C4-2B (cell line): ENCODE data around the gene PDE4D.

ENCODE experiments used
- ZFX ChIP-seq: fragments of 450-650 bp; IDR thresholded peaks from 2 replicates; pipeline ENCODE4 v1.6.1; 2017
- TF ChIP-seq, protein P1 (sequence below): fragments of 450-650 bp; conservative IDR thresholded peaks from 2 replicates; pipeline ENCODE4 v1.5.1; 2017; ENCODE audit warnings: mild to moderate bottlenecking

DNA sequence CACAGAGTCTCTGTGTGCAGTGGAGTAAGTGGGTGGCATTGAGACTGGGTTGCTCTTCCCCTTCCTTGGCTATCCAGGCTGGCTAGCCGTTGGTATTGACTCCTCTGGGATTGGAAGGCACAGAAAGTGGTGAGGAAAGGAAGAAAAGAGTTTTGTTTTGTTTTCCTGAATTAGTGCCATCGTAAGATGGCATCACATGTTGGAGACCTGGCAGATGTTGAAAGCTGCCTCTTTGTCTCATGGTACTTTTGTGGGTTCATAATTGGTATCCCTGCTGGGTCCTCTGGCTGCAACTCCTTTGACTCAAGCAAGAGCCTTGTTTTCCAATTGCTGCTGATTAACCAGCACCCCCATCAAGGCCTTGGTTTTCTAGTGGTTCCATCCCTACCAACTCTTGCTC, 293.8 kb downstream of the PDE4D start:
- TF ChIP-seq, protein P1, sequence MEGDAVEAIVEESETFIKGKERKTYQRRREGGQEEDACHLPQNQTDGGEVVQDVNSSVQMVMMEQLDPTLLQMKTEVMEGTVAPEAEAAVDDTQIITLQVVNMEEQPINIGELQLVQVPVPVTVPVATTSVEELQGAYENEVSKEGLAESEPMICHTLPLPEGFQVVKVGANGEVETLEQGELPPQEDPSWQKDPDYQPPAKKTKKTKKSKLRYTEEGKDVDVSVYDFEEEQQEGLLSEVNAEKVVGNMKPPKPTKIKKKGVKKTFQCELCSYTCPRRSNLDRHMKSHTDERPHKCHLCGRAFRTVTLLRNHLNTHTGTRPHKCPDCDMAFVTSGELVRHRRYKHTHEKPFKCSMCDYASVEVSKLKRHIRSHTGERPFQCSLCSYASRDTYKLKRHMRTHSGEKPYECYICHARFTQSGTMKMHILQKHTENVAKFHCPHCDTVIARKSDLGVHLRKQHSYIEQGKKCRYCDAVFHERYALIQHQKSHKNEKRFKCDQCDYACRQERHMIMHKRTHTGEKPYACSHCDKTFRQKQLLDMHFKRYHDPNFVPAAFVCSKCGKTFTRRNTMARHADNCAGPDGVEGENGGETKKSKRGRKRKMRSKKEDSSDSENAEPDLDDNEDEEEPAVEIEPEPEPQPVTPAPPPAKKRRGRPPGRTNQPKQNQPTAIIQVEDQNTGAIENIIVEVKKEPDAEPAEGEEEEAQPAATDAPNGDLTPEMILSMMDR, result no peak
- no peak for TF ChIP-seq ZFX
